Mucosa of descending colon (tissue), 3 donors: Measurements from ENCODE around the gene ZNF276. TPM values are rescaled to one million over a fixed set of nuclear protein-coding genes. Genes with fewer than 3 reads are reported as not detected.

Experiments used
- ATAC-seq: fragments of 200-7000 bp; cut with Tn5 transposase; one replicate; pipeline ENCODE4 v1.9.1; 2020; ENCODE audit warnings: mild to moderate bottlenecking, moderate library complexity
- DNase-seq, 3 donors: peaks; one replicate each; pipeline ENCODE4 v3.0.0-alpha.2; 2020
- H3K36me3 ChIP-seq: fragments of 200-600 bp; one replicate; pipeline ENCODE4 v1.8.0; 2021; ENCODE audit warnings: low read depth, mild to moderate bottlenecking
- H3K4me1 ChIP-seq: fragments of 200-600 bp; one replicate; pipeline ENCODE4 v1.8.0; 2021; ENCODE audit warnings: low read depth, mild to moderate bottlenecking
- H3K4me3 ChIP-seq: fragments of 200-600 bp; one replicate; pipeline ENCODE4 v1.8.0; 2021; ENCODE audit warnings: mild to moderate bottlenecking
- H3K9me3 ChIP-seq: fragments of 200-600 bp; one replicate; pipeline ENCODE4 v1.8.0; 2021; ENCODE audit warnings: mild to moderate bottlenecking
- CTCF ChIP-seq: fragments of 200-600 bp; IDR thresholded peaks from one replicate; pipeline ENCODE4 v1.8.0; 2022; ENCODE audit warnings: antibody characterized with exemption, mild to moderate bottlenecking
- intact Hi-C, 2 donors: fragments of 100-400 bp; cut with DNase I in 1 of 2; cut with micrococcal nuclease in 1 of 2; formaldehyde crosslinking; loops; one replicate each; pipeline versions ENCODE4 v1.11.0 to v1.11.1; 2022; cut with DNase I, micrococcal nuclease
- total RNA-seq, 3 donors: library from RNA; stranded (reverse); fragmentation: NEBNext Ultra II Directional in 2 of 3; extraction: Animal tissue kit (Norgen Biotek cat#: 25700) in 2 of 3; gene quantifications; one replicate each; pipeline versions ENCODE4 v1.2.1 to v1.2.4, GENCODE V29; 2021 to 2023
- donor health status: DM: no; HTN: no; CAD: no; lungs with moderate emphysema.
- donor health status: DM: no; HTN: no; CAD: no.
- donor health status: DM: no; HTN: yes; CAD: no.

The ZNF276 gene
- total RNA-seq, 3 donors from 2014 or later, result 30.5 to 50.4 (median 31.6) TPM

- ATAC-seq, result peak; percentile 71
- Histone ChIP-seq H3K9me3 (no peaks in the 10 kb centered on the region), H3K4me1 (peaks cover 16% of the 10 kb centered on the region), H3K4me3 (no peak overlapping the region), H3K36me3 (no peaks in the 10 kb centered on the region)
- peak; percentile 99 to 100 (median 100) for DNase-seq
- peak; percentile 84 for TF ChIP-seq CTCF
- intact Hi-C loops, result loop anchor here in 1 of 2 donors (10.0 kb wide), 1 partner anchor 95 kb away; no protein-coding TSS in a partner anchor
Observed at GRCh38 chr16:89700100-89700648, 21.2 kb upstream of the ZNF276 start.

GRCh38 chr16:89700649-89701424, 20.5 kb upstream of the ZNF276 start:
- no peaks in the 10 kb centered on the region for H3K36me3 ChIP-seq
- intact Hi-C loops, result loop anchor here in 1 of 2 donors (10.0 kb wide), 1 partner anchor 94 kb away; no protein-coding TSS in a partner anchor
- no peak for TF ChIP-seq CTCF
- ATAC-seq (peak; percentile 63), DNase-seq (peak; percentile 73 to 86 (median 85))
- H3K4me3 ChIP-seq, result peak overlapping the region; percentile 31
- peaks cover 16% of the 10 kb centered on the region for H3K4me1 ChIP-seq
- H3K9me3 ChIP-seq, result no peaks in the 10 kb centered on the region

GRCh38 chr16:89701425-89702406, 19.6 kb upstream of the ZNF276 start, which contains the start of gene SPATA2L:
Gene SPATA2L, minus strand, starts transcription at chr16:89701705. Its CDS starts 473 bp downstream, at chr16:89701232.
- TF ChIP-seq CTCF, result no peak
- H3K9me3 ChIP-seq, result no peaks in the 10 kb centered on the region
- intact Hi-C loops, result loop anchor here in 1 of 2 donors (10.0 kb wide), 1 partner anchor 93 kb away; no protein-coding TSS in a partner anchor
- H3K4me3 ChIP-seq, result peak within 1 kb of the TSS; percentile 31
- DNase-seq, result peak; percentile 96 to 99 (median 98)
- H3K36me3 ChIP-seq, result no peaks in the 10 kb centered on the region
- H3K4me1 ChIP-seq, result peaks cover 16% of the 10 kb centered on the region
- ATAC-seq, result peak; percentile 80

- intact Hi-C loops, result loop anchor here in 1 of 2 donors (10.0 kb wide), 1 partner anchor 91 kb away; no protein-coding TSS in a partner anchor
- H3K4me1 ChIP-seq, result peaks cover 22% of the 10 kb centered on the region
- DNase-seq (no peak), ATAC-seq (no peak)
- H3K4me3 ChIP-seq, result no peak overlapping the region
- no peaks in the 10 kb centered on the region for H3K9me3 ChIP-seq
- no peak for TF ChIP-seq CTCF
- no peaks in the 10 kb centered on the region for H3K36me3 ChIP-seq
Observed at GRCh38 chr16:89704281-89704680, 17.1 kb upstream of the ZNF276 start.

- H3K4me3 ChIP-seq, result no peak overlapping the region
- ATAC-seq, result no peak
- H3K4me1 ChIP-seq, result peaks cover 17% of the 10 kb centered on the region
- intact Hi-C loops, result loop anchor here in 1 of 2 donors (10.0 kb wide), 1 partner anchor 90 kb away; no protein-coding TSS in a partner anchor
- peak in 1 of 3 donors; percentile 52 for DNase-seq
- no peak for TF ChIP-seq CTCF
- no peaks in the 10 kb centered on the region for H3K9me3 ChIP-seq
- no peaks in the 10 kb centered on the region for H3K36me3 ChIP-seq
Observed at GRCh38 chr16:89705006-89705405, 16.3 kb upstream of the ZNF276 start.
